Endothelial cell of umbilical vein (primary cell): Measurements from ENCODE around the gene CTSC. TPM values are rescaled to one million over a fixed set of nuclear protein-coding genes. Genes with fewer than 3 reads are reported as not detected.

Experiments
- BruUV-seq: library from RNA; stranded (reverse); fragments of 400-500 nt; replicated peaks from 2 replicates; lab custom pipeline; 2021; lab: Mats Ljungman, UMichigan
- CTCF ChIA-PET: fragments of 300-600, 350-600 bp; sonication (Branson Sonifier 250); formaldehyde crosslinking; loops from one replicate; lab custom pipeline; 2021; ENCODE audit warnings: antibody characterized with exemption, inconsistent platforms; lab: Charles Lee
- POLR2A ChIA-PET: fragments of 300-600, 350-600 bp; sonication (Branson Sonifier 250); formaldehyde crosslinking; loops from one replicate; lab custom pipeline; 2021; ENCODE audit warnings: antibody characterized with exemption, inconsistent platforms; lab: Charles Lee
- DNase-seq: peaks from one replicate; pipeline ENCODE4 v3.0.0-alpha.2; 2011; ENCODE audit warnings: low read depth, low spot score
- FAIRE-seq: peaks from 2 replicates; lab custom pipeline; 2011; peaks lifted over from hg19 to GRCh38; lab: Jason Lieb, UNC
- H2AFZ ChIP-seq: 2 replicates; pipeline ENCODE4 v1.6.0; 2012; ENCODE audit warnings: low read depth, low read length, control low read depth, inconsistent platforms
- H3K27ac ChIP-seq: 2 replicates; pipeline ENCODE4 v1.5.1; 2011; ENCODE audit warnings: low read depth, mild to moderate bottlenecking, control low read depth, low read length, moderate library complexity; ENCODE audit not compliant: insufficient read depth
- H3K27me3 ChIP-seq, 2 experiments: 2 replicates each; pipeline versions ENCODE4 v1.6.0 to v1.6.1; 2011; ENCODE audit warnings: low read length in 2 of 2, mixed read lengths in 1 of 2; ENCODE audit not compliant: control insufficient read depth in 2 of 2, insufficient read depth in 2 of 2
- H3K36me3 ChIP-seq, 2 experiments: 2 replicates in 1 of 2; 3 replicates in 1 of 2; pipeline ENCODE4 v1.5.1; 2011; ENCODE audit warnings: low read length in 2 of 2, mild to moderate bottlenecking in 1 of 2, moderate library complexity in 1 of 2; ENCODE audit not compliant: control insufficient read depth in 2 of 2, insufficient read depth in 2 of 2; ENCODE audit errors: extremely low read depth in 1 of 2
- H3K4me1 ChIP-seq: 3 replicates; pipeline ENCODE4 v1.5.1; 2011; ENCODE audit warnings: mild to moderate bottlenecking, low read length; ENCODE audit not compliant: control insufficient read depth, insufficient read depth; ENCODE audit errors: extremely low read depth
- H3K4me2 ChIP-seq: 2 replicates; pipeline ENCODE4 v1.6.1; 2011; ENCODE audit warnings: low read length, control low read depth, mixed read lengths; ENCODE audit not compliant: insufficient read depth
- H3K4me3 ChIP-seq, 3 experiments: fragments of 200-600 bp in 1 of 3; sonication (generic), shearing (Covaris generic) in 1 of 3; replicated peaks in 1 of 3; 2 replicates each; pipeline ENCODE4 v1.5.1; 2011 to 2016; ENCODE audit warnings: control low read depth in 3 of 3, low read length in 3 of 3, mild to moderate bottlenecking in 2 of 3, inconsistent platforms in 1 of 3, low read depth in 1 of 3, moderate library complexity in 1 of 3; ENCODE audit not compliant: insufficient read depth in 1 of 3
- H3K79me2 ChIP-seq: 2 replicates; pipeline ENCODE4 v1.6.0; 2012; ENCODE audit warnings: low read length, inconsistent platforms; ENCODE audit not compliant: control insufficient read depth, insufficient read depth
- H3K9ac ChIP-seq: replicated peaks from 2 replicates; pipeline ENCODE3; 2011; ENCODE audit warnings: low read length, control low read depth; ENCODE audit not compliant: insufficient read depth; ENCODE audit errors: extremely low read depth
- H3K9me1 ChIP-seq: replicated peaks from 3 replicates; pipeline ENCODE4 v1.6.0; 2011; ENCODE audit warnings: mild to moderate bottlenecking, low read length; ENCODE audit not compliant: control insufficient read depth, insufficient read depth; ENCODE audit errors: extremely low read depth
- H3K9me3 ChIP-seq: replicated peaks from 2 replicates; pipeline ENCODE4 v1.5.1; 2012; ENCODE audit warnings: low read length, inconsistent platforms; ENCODE audit not compliant: control insufficient read depth, insufficient read depth
- H4K20me1 ChIP-seq: replicated peaks from 2 replicates; pipeline ENCODE3; 2011; ENCODE audit warnings: mild to moderate bottlenecking, low read length; ENCODE audit not compliant: control insufficient read depth, insufficient read depth; ENCODE audit errors: extremely low read depth
- EZH2 ChIP-seq: IDR thresholded peaks from 2 replicates; pipeline ENCODE4 v1.6.1; 2012; ENCODE audit warnings: borderline replicate concordance, low read depth, mild to moderate bottlenecking, moderate library complexity, low read length, inconsistent platforms; ENCODE audit not compliant: severe bottlenecking
- FOS ChIP-seq: IDR thresholded peaks from 2 replicates; pipeline ENCODE4 v1.6.1; 2011; ENCODE audit warnings: mild to moderate bottlenecking, low read length, moderate library complexity, borderline replicate concordance; ENCODE audit not compliant: insufficient read depth
- GATA2 ChIP-seq: IDR thresholded peaks from 2 replicates; pipeline ENCODE4 v1.7.0; 2011; ENCODE audit warnings: low read depth, mild to moderate bottlenecking, moderate library complexity, mixed read lengths, low read length; ENCODE audit not compliant: insufficient read length, insufficient read depth
- JUN ChIP-seq: IDR thresholded peaks from 2 replicates; pipeline ENCODE4 v1.6.1; 2011; ENCODE audit warnings: borderline replicate concordance, low read depth; ENCODE audit not compliant: insufficient read length, insufficient read depth
- MYC ChIP-seq: IDR thresholded peaks from one replicate; pipeline ENCODE4 v1.6.1; 2011; ENCODE audit warnings: mild to moderate bottlenecking, low read depth, low read length
- POLR2A ChIP-seq: IDR thresholded peaks from 2 replicates; pipeline ENCODE4 v1.6.1; 2012; ENCODE audit warnings: low read depth, mild to moderate bottlenecking, control low read depth, low read length
- POLR2AphosphoS5 ChIP-seq: IDR thresholded peaks from 2 replicates; pipeline ENCODE4 v1.6.1; 2012; ENCODE audit warnings: low read depth, mild to moderate bottlenecking, control low read depth, low read length, moderate library complexity; ENCODE audit not compliant: insufficient read depth
- dilution Hi-C: fragments of 300-500 bp; cut with MboI; formaldehyde crosslinking; loops from one replicate; pipeline ENCODE4 v1.15.0; 2019; ENCODE audit warnings: low sequenced_read_pairs; ENCODE audit not compliant: extremely low pct_ligation_motif_present
- intact Hi-C: fragments of 100-400 bp; cut with micrococcal nuclease; formaldehyde crosslinking; loops from one replicate; pipeline ENCODE4 v1.10.0; 2022
- polyA plus RNA-seq, 4 experiments: library from polyadenylated mRNA; depleted of rRNA in 3 of 4; stranded (reverse) in 3 of 4; unstranded in 1 of 4; fragments of >200 nt; gene quantifications; 2 replicates each; pipeline versions ENCODE4 v1.2.1 to v1.2.3, GENCODE V29; 2011 to 2012; ENCODE audit warnings: missing spikeins in 1 of 4
- total RNA-seq: library from RNA; stranded (reverse); gene quantifications from 2 replicates; pipeline ENCODE4 v1.2.3, GENCODE V29; 2021
- TF ChIP-seq, protein P1 (sequence below), 2 donors: IDR thresholded peaks; 1 replicate in 1 of 2; 2 replicates in 1 of 2; pipeline ENCODE4 v1.5.1; 2011; ENCODE audit warnings: low read length in 2 of 2, mild to moderate bottlenecking in 2 of 2, moderate library complexity in 2 of 2, control low read depth in 1 of 2, inconsistent platforms in 1 of 2, low read depth in 1 of 2; ENCODE audit not compliant: insufficient read depth in 1 of 2; ENCODE audit errors: extremely low read depth in 1 of 2
- TF ChIP-seq, protein P2 (sequence below): IDR thresholded peaks from 2 replicates; pipeline ENCODE4 v1.6.1; 2011; ENCODE audit not compliant: insufficient read depth, insufficient read length

CTSC gene
- total and polyA plus RNA-seq, 2 donors (not counting 3 experiments of a cell fraction or from before 2014, with no cell fraction given) = 130 to 186 TPM

DNA sequence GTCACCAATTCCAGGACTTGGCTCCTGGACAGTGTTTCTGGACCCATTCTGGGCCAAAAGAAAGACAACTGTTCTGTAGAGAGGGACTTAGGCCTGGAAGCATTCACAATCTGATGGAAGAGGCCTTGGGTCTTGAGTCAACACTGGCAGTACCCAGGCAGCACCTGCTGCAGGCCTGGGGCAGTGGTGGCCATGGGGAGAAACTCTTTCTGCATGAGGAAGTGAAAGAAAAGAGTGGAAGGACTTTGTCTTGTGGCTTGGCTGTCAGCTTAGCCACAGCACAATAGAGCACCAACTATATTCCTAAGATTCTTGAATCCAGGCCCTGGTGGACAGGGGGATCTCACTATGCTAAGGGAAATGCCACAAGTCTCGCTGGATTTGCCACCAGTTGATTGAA lies 70.6 kb downstream of the CTSC start:
- Histone ChIP-seq H3K4me3 (no peak overlapping the region), H3K4me2 (no peak overlapping the region), H3K27me3 (no peaks in the 10 kb centered on the region), H2AFZ (no peak overlapping the region), H3K9me1 (no peaks in the 10 kb centered on the region), H3K79me2 (no peaks in the 10 kb centered on the region), H3K27ac (no peak overlapping the region), H4K20me1 (no peaks in the 10 kb centered on the region), H3K4me1 (no peaks in the 10 kb centered on the region), H3K9me3 (no peaks in the 10 kb centered on the region), H3K36me3 (no peaks in the 10 kb centered on the region), H3K9ac (no peak overlapping the region)
- dilution Hi-C loops = no loop called here
- CTCF ChIA-PET = interaction anchor here (1.9 kb wide), 1 partner anchor 218 kb away, joined by 5 read pairs; no protein-coding TSS in a partner anchor
- POLR2A ChIA-PET = no interaction called here
- DNase-seq (no peak), FAIRE-seq (no peak)
- intact Hi-C loops = no loop called here
- TF ChIP-seq POLR2A = no peak
- no peak for TF ChIP-seq FOS
- no peak for TF ChIP-seq MYC
- TF ChIP-seq JUN = no peak
- no peak for TF ChIP-seq EZH2
- TF ChIP-seq, protein P1, sequence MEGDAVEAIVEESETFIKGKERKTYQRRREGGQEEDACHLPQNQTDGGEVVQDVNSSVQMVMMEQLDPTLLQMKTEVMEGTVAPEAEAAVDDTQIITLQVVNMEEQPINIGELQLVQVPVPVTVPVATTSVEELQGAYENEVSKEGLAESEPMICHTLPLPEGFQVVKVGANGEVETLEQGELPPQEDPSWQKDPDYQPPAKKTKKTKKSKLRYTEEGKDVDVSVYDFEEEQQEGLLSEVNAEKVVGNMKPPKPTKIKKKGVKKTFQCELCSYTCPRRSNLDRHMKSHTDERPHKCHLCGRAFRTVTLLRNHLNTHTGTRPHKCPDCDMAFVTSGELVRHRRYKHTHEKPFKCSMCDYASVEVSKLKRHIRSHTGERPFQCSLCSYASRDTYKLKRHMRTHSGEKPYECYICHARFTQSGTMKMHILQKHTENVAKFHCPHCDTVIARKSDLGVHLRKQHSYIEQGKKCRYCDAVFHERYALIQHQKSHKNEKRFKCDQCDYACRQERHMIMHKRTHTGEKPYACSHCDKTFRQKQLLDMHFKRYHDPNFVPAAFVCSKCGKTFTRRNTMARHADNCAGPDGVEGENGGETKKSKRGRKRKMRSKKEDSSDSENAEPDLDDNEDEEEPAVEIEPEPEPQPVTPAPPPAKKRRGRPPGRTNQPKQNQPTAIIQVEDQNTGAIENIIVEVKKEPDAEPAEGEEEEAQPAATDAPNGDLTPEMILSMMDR (IDR thresholded peaks at IDR 0.05; ENCODE audit: extremely low read depth in 1 of 2, insufficient read depth in 1 of 2, low read depth in 1 of 2, low read length in 2 of 2) = no peak
- TF ChIP-seq POLR2AphosphoS5 = no peak
- TF ChIP-seq GATA2 = no peak
- TF ChIP-seq, protein P2, sequence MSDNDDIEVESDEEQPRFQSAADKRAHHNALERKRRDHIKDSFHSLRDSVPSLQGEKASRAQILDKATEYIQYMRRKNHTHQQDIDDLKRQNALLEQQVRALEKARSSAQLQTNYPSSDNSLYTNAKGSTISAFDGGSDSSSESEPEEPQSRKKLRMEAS = no peak
- no TSS peak for BruUV-seq
